GM12872 (cell line): ENCODE data around the gene ARFIP1.

ENCODE experiments used
- TF ChIP-seq, protein P1 (sequence below): IDR thresholded peaks from 3 replicates; pipeline ENCODE4 v1.5.1; 2011; ENCODE audit warnings: low read depth, mild to moderate bottlenecking, low read length, moderate library complexity; ENCODE audit not compliant: insufficient read depth

The ARFIP1 gene

GRCh38 chr4:152961014-152961772 is 181.4 kb downstream of the ARFIP1 start:
- TF ChIP-seq, protein P1, sequence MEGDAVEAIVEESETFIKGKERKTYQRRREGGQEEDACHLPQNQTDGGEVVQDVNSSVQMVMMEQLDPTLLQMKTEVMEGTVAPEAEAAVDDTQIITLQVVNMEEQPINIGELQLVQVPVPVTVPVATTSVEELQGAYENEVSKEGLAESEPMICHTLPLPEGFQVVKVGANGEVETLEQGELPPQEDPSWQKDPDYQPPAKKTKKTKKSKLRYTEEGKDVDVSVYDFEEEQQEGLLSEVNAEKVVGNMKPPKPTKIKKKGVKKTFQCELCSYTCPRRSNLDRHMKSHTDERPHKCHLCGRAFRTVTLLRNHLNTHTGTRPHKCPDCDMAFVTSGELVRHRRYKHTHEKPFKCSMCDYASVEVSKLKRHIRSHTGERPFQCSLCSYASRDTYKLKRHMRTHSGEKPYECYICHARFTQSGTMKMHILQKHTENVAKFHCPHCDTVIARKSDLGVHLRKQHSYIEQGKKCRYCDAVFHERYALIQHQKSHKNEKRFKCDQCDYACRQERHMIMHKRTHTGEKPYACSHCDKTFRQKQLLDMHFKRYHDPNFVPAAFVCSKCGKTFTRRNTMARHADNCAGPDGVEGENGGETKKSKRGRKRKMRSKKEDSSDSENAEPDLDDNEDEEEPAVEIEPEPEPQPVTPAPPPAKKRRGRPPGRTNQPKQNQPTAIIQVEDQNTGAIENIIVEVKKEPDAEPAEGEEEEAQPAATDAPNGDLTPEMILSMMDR, result no peak

GRCh38 chr4:152961773-152962115 is 182.0 kb downstream of the ARFIP1 start:
- TF ChIP-seq, protein P1, result no peak
